HepG2 (cell line): ENCODE results near the gene RPA1. TPM values are rescaled to one million over a fixed set of nuclear protein-coding genes. Genes with fewer than 3 reads are reported as not detected.

ENCODE experiments used
- ATRX ChIP-seq: sonication (generic); formaldehyde crosslinking; IDR thresholded peaks from 2 replicates; pipeline ENCODE4 v1.4.0; 2020; ENCODE audit warnings: missing genetic modification reagents, borderline replicate concordance
- BRF2 ChIP-seq: sonication (generic); formaldehyde crosslinking; IDR thresholded peaks from 2 replicates; pipeline ENCODE4 v1.8.1; 2022; ENCODE audit warnings: mild to moderate bottlenecking, missing genetic modification reagents
- FOXM1 ChIP-seq: sonication (generic); formaldehyde crosslinking; IDR thresholded peaks from 2 replicates; pipeline ENCODE4 v1.5.0; 2020; ENCODE audit warnings: missing genetic modification reagents
- GPN1 ChIP-seq: sonication (generic); formaldehyde crosslinking; IDR thresholded peaks from 2 replicates; pipeline ENCODE4 v1.5.1; 2020; ENCODE audit warnings: missing genetic modification reagents, borderline replicate concordance
- KDM1A ChIP-seq: IDR thresholded peaks from 2 replicates; pipeline ENCODE4 v1.6.1; 2016; ENCODE audit warnings: missing compliant biosample characterization
- MATR3 ChIP-seq: sonication (generic); formaldehyde crosslinking; IDR thresholded peaks from 2 replicates; pipeline ENCODE4 v1.4.0; 2020; ENCODE audit warnings: missing genetic modification reagents
- MED1 ChIP-seq: sonication (generic); formaldehyde crosslinking; IDR thresholded peaks from 2 replicates; pipeline ENCODE4 v1.4.0; 2020; ENCODE audit warnings: missing genetic modification reagents
- NCOA5 ChIP-seq: sonication (generic); formaldehyde crosslinking; IDR thresholded peaks from 2 replicates; pipeline ENCODE4 v1.4.0; 2020; ENCODE audit warnings: missing genetic modification reagents
- NFE2 ChIP-seq: sonication (generic); formaldehyde crosslinking; IDR thresholded peaks from 2 replicates; pipeline ENCODE4 v1.4.0; 2020; ENCODE audit warnings: missing genetic modification reagents
- NR2F6 ChIP-seq, 2 experiments: IDR thresholded peaks; 2 replicates each; pipeline ENCODE4 v1.6.1; 2016; ENCODE audit warnings: antibody characterized with exemption in 1 of 2, mild to moderate bottlenecking in 1 of 2
- ZBTB1 ChIP-seq: sonication (generic); formaldehyde crosslinking; IDR thresholded peaks from 2 replicates; pipeline ENCODE4 v1.4.0; 2020; ENCODE audit warnings: missing genetic modification reagents, borderline replicate concordance
- ZNF251 ChIP-seq: sonication (generic); formaldehyde crosslinking; IDR thresholded peaks from 2 replicates; pipeline ENCODE4 v1.9.0; 2021; ENCODE audit warnings: mild to moderate bottlenecking, missing genetic modification reagents
- ZNF614 ChIP-seq: IDR thresholded peaks from 2 replicates; pipeline ENCODE4 v1.6.1; 2018; ENCODE audit warnings: missing biosample characterization, missing genetic modification reagents, inconsistent platforms, borderline replicate concordance
- ZNF616 ChIP-seq: sonication (generic); formaldehyde crosslinking; IDR thresholded peaks from 2 replicates; pipeline ENCODE4 v1.5.0; 2020; ENCODE audit warnings: low read depth, mild to moderate bottlenecking, missing genetic modification reagents
- ZNF775 ChIP-seq: sonication (generic); formaldehyde crosslinking; IDR thresholded peaks from 2 replicates; pipeline ENCODE4 v1.4.0; 2020; ENCODE audit warnings: missing genetic modification reagents, mild to moderate bottlenecking, moderate library complexity, borderline replicate concordance
- ZNF790 ChIP-seq: sonication (generic); formaldehyde crosslinking; IDR thresholded peaks from 2 replicates; pipeline ENCODE4 v1.8.0; 2022; ENCODE audit warnings: missing genetic modification reagents, mild to moderate bottlenecking, borderline replicate concordance
- polyA plus RNA-seq, 8 experiments: library from polyadenylated mRNA; depleted of rRNA in 3 of 8; stranded (reverse) in 7 of 8; unstranded in 1 of 8; fragments of >200 nt; fragmentation: Illumina TruSeq in 4 of 8; extraction: Trizol in 4 of 8; gene quantifications; 2 replicates each; pipeline versions ENCODE4 v1.2.1 to v1.2.3, GENCODE V29; 2011 to 2016; ENCODE audit warnings: low read depth in 4 of 8, missing spikeins in 1 of 8, mixed read lengths in 1 of 8; ENCODE audit not compliant: insufficient read depth in 1 of 8
- total RNA-seq, 5 experiments: library from RNA; depleted of rRNA; stranded (reverse); fragments of >200 nt; fragmentation: Illumina TruSeq; extraction: Trizol; gene quantifications; 2 replicates each; pipeline ENCODE4 v1.2.3, GENCODE V29; 2016; ENCODE audit warnings: low read depth in 1 of 5
- TF ChIP-seq, protein P1 (sequence below): sonication (generic); formaldehyde crosslinking; IDR thresholded peaks from 2 replicates; pipeline ENCODE4 v1.4.0; 2020; ENCODE audit warnings: missing genetic modification reagents, borderline replicate concordance
- TF ChIP-seq, protein P2 (sequence below): sonication (generic); formaldehyde crosslinking; IDR thresholded peaks from 2 replicates; pipeline ENCODE4 v1.4.0; 2020; ENCODE audit warnings: missing genetic modification reagents, mild to moderate bottlenecking, borderline replicate concordance
- TF ChIP-seq, protein P3 (sequence below): sonication (generic); formaldehyde crosslinking; IDR thresholded peaks from 2 replicates; pipeline ENCODE4 v1.8.0; 2022; ENCODE audit warnings: mild to moderate bottlenecking, missing genetic modification reagents; ENCODE audit not compliant: insufficient replicate concordance

The RPA1 gene
- total and polyA plus RNA-seq, 2 of the 13 experiments (the other 11 are each of a cell fraction or from before 2014, with no cell fraction given), result 13.9 to 37.6 TPM

GRCh38 chr17:1810450-1811103 lies 19.2 kb upstream of the RPA1 start (continued):
- TF ChIP-seq, protein P1, sequence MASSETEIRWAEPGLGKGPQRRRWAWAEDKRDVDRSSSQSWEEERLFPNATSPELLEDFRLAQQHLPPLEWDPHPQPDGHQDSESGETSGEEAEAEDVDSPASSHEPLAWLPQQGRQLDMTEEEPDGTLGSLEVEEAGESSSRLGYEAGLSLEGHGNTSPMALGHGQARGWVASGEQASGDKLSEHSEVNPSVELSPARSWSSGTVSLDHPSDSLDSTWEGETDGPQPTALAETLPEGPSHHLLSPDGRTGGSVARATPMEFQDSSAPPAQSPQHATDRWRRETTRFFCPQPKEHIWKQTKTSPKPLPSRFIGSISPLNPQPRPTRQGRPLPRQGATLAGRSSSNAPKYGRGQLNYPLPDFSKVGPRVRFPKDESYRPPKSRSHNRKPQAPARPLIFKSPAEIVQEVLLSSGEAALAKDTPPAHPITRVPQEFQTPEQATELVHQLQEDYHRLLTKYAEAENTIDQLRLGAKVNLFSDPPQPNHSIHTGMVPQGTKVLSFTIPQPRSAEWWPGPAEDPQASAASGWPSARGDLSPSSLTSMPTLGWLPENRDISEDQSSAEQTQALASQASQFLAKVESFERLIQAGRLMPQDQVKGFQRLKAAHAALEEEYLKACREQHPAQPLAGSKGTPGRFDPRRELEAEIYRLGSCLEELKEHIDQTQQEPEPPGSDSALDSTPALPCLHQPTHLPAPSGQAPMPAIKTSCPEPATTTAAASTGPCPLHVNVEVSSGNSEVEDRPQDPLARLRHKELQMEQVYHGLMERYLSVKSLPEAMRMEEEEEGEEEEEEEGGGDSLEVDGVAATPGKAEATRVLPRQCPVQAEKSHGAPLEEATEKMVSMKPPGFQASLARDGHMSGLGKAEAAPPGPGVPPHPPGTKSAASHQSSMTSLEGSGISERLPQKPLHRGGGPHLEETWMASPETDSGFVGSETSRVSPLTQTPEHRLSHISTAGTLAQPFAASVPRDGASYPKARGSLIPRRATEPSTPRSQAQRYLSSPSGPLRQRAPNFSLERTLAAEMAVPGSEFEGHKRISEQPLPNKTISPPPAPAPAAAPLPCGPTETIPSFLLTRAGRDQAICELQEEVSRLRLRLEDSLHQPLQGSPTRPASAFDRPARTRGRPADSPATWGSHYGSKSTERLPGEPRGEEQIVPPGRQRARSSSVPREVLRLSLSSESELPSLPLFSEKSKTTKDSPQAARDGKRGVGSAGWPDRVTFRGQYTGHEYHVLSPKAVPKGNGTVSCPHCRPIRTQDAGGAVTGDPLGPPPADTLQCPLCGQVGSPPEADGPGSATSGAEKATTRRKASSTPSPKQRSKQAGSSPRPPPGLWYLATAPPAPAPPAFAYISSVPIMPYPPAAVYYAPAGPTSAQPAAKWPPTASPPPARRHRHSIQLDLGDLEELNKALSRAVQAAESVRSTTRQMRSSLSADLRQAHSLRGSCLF (CRISPR knock-in tag), result no peak
- TF ChIP-seq ZNF251, result no peak
- no peak for TF ChIP-seq NCOA5 (CRISPR knock-in tag)
- no peak for TF ChIP-seq NFE2 (CRISPR knock-in tag)
- TF ChIP-seq FOXM1, result no peak
- TF ChIP-seq GPN1 (CRISPR knock-in tag), result no peak
- 0 out of 2 replicates have a peak, but pooled peaks have one; percentile 54 for TF ChIP-seq KDM1A (CRISPR knock-in tag)
- no peak for TF ChIP-seq ZNF790 (CRISPR knock-in tag)
- no peak for TF ChIP-seq ATRX (CRISPR knock-in tag)
- no peak for TF ChIP-seq ZNF616 (CRISPR knock-in tag)
- TF ChIP-seq, protein P2, sequence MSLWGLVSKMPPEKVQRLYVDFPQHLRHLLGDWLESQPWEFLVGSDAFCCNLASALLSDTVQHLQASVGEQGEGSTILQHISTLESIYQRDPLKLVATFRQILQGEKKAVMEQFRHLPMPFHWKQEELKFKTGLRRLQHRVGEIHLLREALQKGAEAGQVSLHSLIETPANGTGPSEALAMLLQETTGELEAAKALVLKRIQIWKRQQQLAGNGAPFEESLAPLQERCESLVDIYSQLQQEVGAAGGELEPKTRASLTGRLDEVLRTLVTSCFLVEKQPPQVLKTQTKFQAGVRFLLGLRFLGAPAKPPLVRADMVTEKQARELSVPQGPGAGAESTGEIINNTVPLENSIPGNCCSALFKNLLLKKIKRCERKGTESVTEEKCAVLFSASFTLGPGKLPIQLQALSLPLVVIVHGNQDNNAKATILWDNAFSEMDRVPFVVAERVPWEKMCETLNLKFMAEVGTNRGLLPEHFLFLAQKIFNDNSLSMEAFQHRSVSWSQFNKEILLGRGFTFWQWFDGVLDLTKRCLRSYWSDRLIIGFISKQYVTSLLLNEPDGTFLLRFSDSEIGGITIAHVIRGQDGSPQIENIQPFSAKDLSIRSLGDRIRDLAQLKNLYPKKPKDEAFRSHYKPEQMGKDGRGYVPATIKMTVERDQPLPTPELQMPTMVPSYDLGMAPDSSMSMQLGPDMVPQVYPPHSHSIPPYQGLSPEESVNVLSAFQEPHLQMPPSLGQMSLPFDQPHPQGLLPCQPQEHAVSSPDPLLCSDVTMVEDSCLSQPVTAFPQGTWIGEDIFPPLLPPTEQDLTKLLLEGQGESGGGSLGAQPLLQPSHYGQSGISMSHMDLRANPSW (CRISPR knock-in tag), result peak; percentile 95
- peak; percentile 86 for TF ChIP-seq MED1 (CRISPR knock-in tag)
- TF ChIP-seq MATR3 (CRISPR knock-in tag), result no peak
- no peak for TF ChIP-seq BRF2 (CRISPR knock-in tag)
- TF ChIP-seq ZNF775, result no peak
- TF ChIP-seq ZBTB1 (CRISPR knock-in tag), result no peak
- TF ChIP-seq, protein P3, sequence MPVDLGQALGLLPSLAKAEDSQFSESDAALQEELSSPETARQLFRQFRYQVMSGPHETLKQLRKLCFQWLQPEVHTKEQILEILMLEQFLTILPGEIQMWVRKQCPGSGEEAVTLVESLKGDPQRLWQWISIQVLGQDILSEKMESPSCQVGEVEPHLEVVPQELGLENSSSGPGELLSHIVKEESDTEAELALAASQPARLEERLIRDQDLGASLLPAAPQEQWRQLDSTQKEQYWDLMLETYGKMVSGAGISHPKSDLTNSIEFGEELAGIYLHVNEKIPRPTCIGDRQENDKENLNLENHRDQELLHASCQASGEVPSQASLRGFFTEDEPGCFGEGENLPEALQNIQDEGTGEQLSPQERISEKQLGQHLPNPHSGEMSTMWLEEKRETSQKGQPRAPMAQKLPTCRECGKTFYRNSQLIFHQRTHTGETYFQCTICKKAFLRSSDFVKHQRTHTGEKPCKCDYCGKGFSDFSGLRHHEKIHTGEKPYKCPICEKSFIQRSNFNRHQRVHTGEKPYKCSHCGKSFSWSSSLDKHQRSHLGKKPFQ, result no peak
- TF ChIP-seq ZNF614 (CRISPR knock-in tag), result no peak
- 0 out of 2 replicates have a peak, but pooled peaks have one; percentile 45 for TF ChIP-seq NR2F6 (IDR thresholded peaks at IDR 0.05)
- TF ChIP-seq NR2F6 (CRISPR knock-in tag; IDR thresholded peaks at IDR 0.05), result peak; percentile 72; the same call in 1 of the 2 replicates
